Suprapubic skin (tissue), 3 donors: ENCODE measurements around the gene ODAD3.

Experiments used
- CTCF ChIP-seq, 2 donors: fragments of 200-600 bp in 1 of 2; fragments of 450-650 bp in 1 of 2; sonication (generic) in 1 of 2; IDR thresholded peaks; one replicate each; pipeline ENCODE4 v1.5.1; 2016 to 2019; ENCODE audit warnings: antibody characterized with exemption in 2 of 2, mild to moderate bottlenecking in 1 of 2, moderate library complexity in 1 of 2
- EP300 ChIP-seq: sonication (generic); formaldehyde crosslinking; IDR thresholded peaks from one replicate; pipeline ENCODE4 v1.6.1; 2017; ENCODE audit warnings: antibody characterized with exemption
- POLR2A ChIP-seq, 2 donors: fragments of 450-650 bp; IDR thresholded peaks; one replicate each; pipeline ENCODE4 v1.6.1; 2017; ENCODE audit warnings: antibody characterized with exemption in 2 of 2, mild to moderate bottlenecking in 2 of 2, moderate library complexity in 2 of 2

GRCh38 chr19:11377756-11378155 lies 57.2 kb downstream of the ODAD3 start:
- TF ChIP-seq CTCF (IDR thresholded peaks at IDR 0.05) (no peak), POLR2A (IDR thresholded peaks at IDR 0.05) (no peak), EP300 (no peak)
